MM.1S (cell line): Measurements from ENCODE around the gene CEP78.

Experiments used
- DNase-seq: peaks from one replicate; pipeline ENCODE4 v3.0.0-alpha.2; 2015
- H2AFZ ChIP-seq: fragments of 300-600 bp; sonication (generic); 2 replicates; pipeline ENCODE4 v1.6.0; 2016; ENCODE audit warnings: antibody characterized with exemption, low read length
- H3F3A ChIP-seq: fragments of 300-600 bp; sonication (generic); 2 replicates; pipeline ENCODE4 v1.6.1; 2016; ENCODE audit warnings: mild to moderate bottlenecking, antibody characterized with exemption, low read length, moderate library complexity, mixed read lengths; ENCODE audit not compliant: insufficient read depth
- H3K27ac ChIP-seq: fragments of 300-600 bp; sonication (generic); 2 replicates; pipeline ENCODE4 v1.5.1; 2016; ENCODE audit warnings: mild to moderate bottlenecking, low read length
- H3K27me3 ChIP-seq: fragments of 300-600 bp; sonication (generic); replicated peaks from 2 replicates; pipeline ENCODE4 v1.6.0; 2016; ENCODE audit warnings: low read length; ENCODE audit not compliant: insufficient read depth
- H3K36me3 ChIP-seq: fragments of 300-600 bp; sonication (generic); replicated peaks from 2 replicates; pipeline ENCODE4 v1.6.1; 2016; ENCODE audit warnings: mild to moderate bottlenecking, low read length, mixed read lengths; ENCODE audit not compliant: insufficient read depth
- H3K4me1 ChIP-seq: fragments of 300-600 bp; sonication (generic); 2 replicates; pipeline ENCODE4 v1.6.1; 2016; ENCODE audit warnings: low read length, mixed read lengths
- H3K4me2 ChIP-seq: fragments of 300-600 bp; sonication (generic); 2 replicates; pipeline ENCODE4 v1.6.0; 2016; ENCODE audit warnings: low read depth, low read length
- H3K4me3 ChIP-seq: fragments of 300-600 bp; sonication (generic); 2 replicates; pipeline ENCODE4 v1.5.1; 2016; ENCODE audit warnings: low read length, mixed read lengths
- H3K79me2 ChIP-seq: fragments of 300-600 bp; sonication (generic); 2 replicates; pipeline ENCODE4 v1.6.1; 2016; ENCODE audit warnings: mixed run types, low read length, mixed read lengths
- H3K9ac ChIP-seq: fragments of 300-600 bp; sonication (generic); 2 replicates; pipeline ENCODE4 v1.6.1; 2016; ENCODE audit warnings: low read length, mixed read lengths
- H3K9me2 ChIP-seq: fragments of 300-600 bp; sonication (generic); replicated peaks from 2 replicates; pipeline ENCODE4 v1.6.1; 2016; ENCODE audit warnings: mild to moderate bottlenecking, low read length, mixed read lengths; ENCODE audit not compliant: insufficient read depth
- H3K9me3 ChIP-seq: fragments of 300-600 bp; sonication (generic); replicated peaks from 2 replicates; pipeline ENCODE4 v1.6.1; 2016; ENCODE audit warnings: mild to moderate bottlenecking, low read length, mixed read lengths; ENCODE audit not compliant: insufficient read depth
- H4K20me1 ChIP-seq: fragments of 300-600 bp; sonication (generic); 2 replicates; pipeline ENCODE4 v1.6.1; 2016; ENCODE audit warnings: mild to moderate bottlenecking, low read length, moderate library complexity, mixed read lengths; ENCODE audit not compliant: insufficient read depth
- CTCF ChIP-seq: fragments of 300-600 bp; sonication (generic); IDR thresholded peaks from 2 replicates; pipeline ENCODE4 v1.5.1; 2016; ENCODE audit warnings: antibody characterized with exemption, low read length, mixed read lengths
- EZH2 ChIP-seq: fragments of 300-600 bp; sonication (generic); optimal IDR thresholded peaks from 2 replicates; pipeline ENCODE3; 2017; ENCODE audit warnings: low read depth, mild to moderate bottlenecking, antibody characterized with exemption, low read length, mixed read lengths
- EZH2phosphoT487 ChIP-seq: fragments of 300-600 bp; sonication (generic); IDR thresholded peaks from 2 replicates; pipeline ENCODE4 v1.6.1; 2018; ENCODE audit warnings: antibody characterized with exemption, low read length

CEP78 gene

GRCh38 chr9:78235762-78236550 is at the start of gene CEP78:
Gene CEP78, plus strand, starts transcription at chr9:78236075. Its CDS starts 276 bp downstream, at chr9:78236351.
- H3K9ac ChIP-seq = peak within 1 kb of the TSS; percentile 84
- peak within 1 kb of the TSS; percentile 76 for H2AFZ ChIP-seq
- peak within 1 kb of the TSS; percentile 83 for H3K4me3 ChIP-seq
- no peaks in the 10 kb centered on the region for H3K9me3 ChIP-seq
- DNase-seq = peak; percentile 98
- H3K4me1 ChIP-seq = peaks cover 11% of the 10 kb centered on the region
- H3K27me3 ChIP-seq = no peaks in the 10 kb centered on the region
- H3K79me2 ChIP-seq = peaks cover 33% of the 10 kb centered on the region
- peak within 1 kb of the TSS; percentile 79; the same call in 1 of the 2 replicates for H3K27ac ChIP-seq
- peak within 1 kb of the TSS; percentile 99 for H3K4me2 ChIP-seq
- H3K36me3 ChIP-seq = no peaks in the 10 kb centered on the region
- H3F3A ChIP-seq = peaks cover 6% of the 10 kb centered on the region; the same call in 1 of the 2 replicates
- TF ChIP-seq EZH2phosphoT487 (no peak), CTCF (no peak), EZH2 (no peak)
- no peaks in the 10 kb centered on the region for H4K20me1 ChIP-seq
- H3K9me2 ChIP-seq = no peaks in the 10 kb centered on the region

GRCh38 chr9:78187763-78188484 is 48.0 kb upstream of the CEP78 start:
- Histone ChIP-seq H3K27ac (no peak overlapping the region), H2AFZ (no peak overlapping the region; the same call in 1 of the 2 replicates), H3K4me3 (no peak overlapping the region), H3K27me3 (no peaks in the 10 kb centered on the region), H3K9ac (no peak overlapping the region), H3K9me3 (no peaks in the 10 kb centered on the region), H3K4me1 (peaks cover 5% of the 10 kb centered on the region; the same call in 1 of the 2 replicates), H3K4me2 (no peak overlapping the region), H4K20me1 (no peaks in the 10 kb centered on the region), H3F3A (no peaks in the 10 kb centered on the region), H3K36me3 (no peaks in the 10 kb centered on the region), H3K79me2 (no peaks in the 10 kb centered on the region), H3K9me2 (no peaks in the 10 kb centered on the region)
- no peak for DNase-seq
- TF ChIP-seq EZH2phosphoT487 (no peak), EZH2 (no peak), CTCF (no peak)

GRCh38 chr9:78188594-78188993 is 47.3 kb upstream of the CEP78 start:
- no peaks in the 10 kb centered on the region for H3K9me3 ChIP-seq
- no peak for TF ChIP-seq CTCF
- TF ChIP-seq EZH2phosphoT487 = no peak
- TF ChIP-seq EZH2 = no peak
- H3K4me3 ChIP-seq = no peak overlapping the region
- no peaks in the 10 kb centered on the region for H3K79me2 ChIP-seq
- no peak overlapping the region for H3K27ac ChIP-seq
- H4K20me1 ChIP-seq = no peaks in the 10 kb centered on the region
- H3F3A ChIP-seq = no peaks in the 10 kb centered on the region
- no peak overlapping the region for H3K9ac ChIP-seq
- no peaks in the 10 kb centered on the region for H3K36me3 ChIP-seq
- no peaks in the 10 kb centered on the region for H3K27me3 ChIP-seq
- no peak overlapping the region for H3K4me2 ChIP-seq
- peaks cover 5% of the 10 kb centered on the region; the same call in 1 of the 2 replicates for H3K4me1 ChIP-seq
- H3K9me2 ChIP-seq = no peaks in the 10 kb centered on the region
- no peak overlapping the region for H2AFZ ChIP-seq
- DNase-seq = no peak
